GM12892 (cell line): ENCODE data around the gene IRAK2.

ENCODE experiments used
- POLR2A ChIP-seq: IDR thresholded peaks from 2 replicates; pipeline ENCODE4 v1.6.1; 2011; ENCODE audit warnings: low read depth, low read length, control low read depth
- POLR2AphosphoS5 ChIP-seq: IDR thresholded peaks from 2 replicates; pipeline ENCODE4 v1.6.1; 2011; ENCODE audit warnings: low read depth, low read length, control low read depth
- TAF1 ChIP-seq: IDR thresholded peaks from 2 replicates; pipeline ENCODE4 v1.6.1; 2011; ENCODE audit warnings: low read depth, mild to moderate bottlenecking, control low read depth, low read length, borderline replicate concordance

- TF ChIP-seq POLR2A (no peak), POLR2AphosphoS5 (no peak), TAF1 (no peak)
Observed at GRCh38 chr3:10187290-10187876, 22.7 kb downstream of the IRAK2 start.
